A549 (cell line): ENCODE measurements around the gene PPIP5K2. TPM values are rescaled to one million over a fixed set of nuclear protein-coding genes. Genes with fewer than 3 reads are reported as not detected.

Source experiments
- ATAC-seq, 2 experiments: fragments of 200-7000 bp in 1 of 2; fragments of >200 bp in 1 of 2; cut with Nextera tagmentation in 1 of 2; cut with Tn5 transposase in 1 of 2; 3 replicates each; pipeline versions ENCODE4 v1.8.0 to v1.9.1; 2018 to 2020; ENCODE audit warnings: mild to moderate bottlenecking in 1 of 2, moderate library complexity in 1 of 2
- CTCF ChIA-PET: fragments of 300-600 bp; sonication (Branson Sonifier 250); formaldehyde crosslinking; extraction: SDS; loops from one replicate; lab custom pipeline; 2021; ENCODE audit warnings: antibody characterized with exemption, inconsistent platforms; lab: Yijun Ruan, JAX
- POLR2A ChIA-PET: fragments of 350-600 bp; formaldehyde crosslinking; extraction: SDS; loops from one replicate; lab custom pipeline; 2021; ENCODE audit warnings: antibody characterized with exemption, inconsistent platforms; lab: Yijun Ruan, JAX
- DNase-seq, 2 experiments: peaks; one replicate each; pipeline versions ENCODE4 v3.0.0 to v3.0.0-alpha.2; 2011 to 2016; ENCODE audit warnings: low read depth in 1 of 2, low spot score in 1 of 2
- FAIRE-seq: peaks from 2 replicates; lab custom pipeline; 2011; peaks lifted over from hg19 to GRCh38; lab: Jason Lieb, UNC
- H3K27ac ChIP-seq, 2 experiments: fragments of >200 bp; sonication (Bioruptor Twin); formaldehyde crosslinking; 3 replicates each; pipeline ENCODE4 v1.5.1; 2016 to 2017
- H3K4me1 ChIP-seq: fragments of >200 bp; sonication (Bioruptor Twin); formaldehyde crosslinking; 3 replicates; pipeline ENCODE4 v1.6.1; 2016
- H3K4me2 ChIP-seq: fragments of >200 bp; sonication (Bioruptor Twin); formaldehyde crosslinking; 3 replicates; pipeline ENCODE4 v1.6.1; 2016
- H3K4me3 ChIP-seq: fragments of >200 bp; sonication (Bioruptor Twin); formaldehyde crosslinking; 3 replicates; pipeline ENCODE4 v1.5.1; 2016
- H3K9me3 ChIP-seq: fragments of >200 bp; sonication (Bioruptor Twin); formaldehyde crosslinking; 3 replicates; pipeline ENCODE4 v1.6.1; 2016
- EHMT2 ChIP-seq: fragments of 200-600 bp; sonication (generic); IDR thresholded peaks from 2 replicates; pipeline ENCODE4 v1.6.1; 2016; ENCODE audit warnings: antibody characterized with exemption, low read depth, mild to moderate bottlenecking, moderate library complexity
- ELK1 ChIP-seq: fragments of 150-350 bp; IDR thresholded peaks from 2 replicates; pipeline ENCODE4 v1.6.1; 2014; ENCODE audit warnings: low read depth, mild to moderate bottlenecking, low read length
- FOSL2 ChIP-seq, 2 experiments: fragments of 450-650 bp in 1 of 2; fragments of >200 bp in 1 of 2; sonication (Bioruptor Twin) in 1 of 2; formaldehyde crosslinking; IDR thresholded peaks; 2 replicates each; pipeline versions ENCODE4 v1.5.0 to v1.6.1; 2016 to 2020; ENCODE audit warnings: mild to moderate bottlenecking in 1 of 2, moderate library complexity in 1 of 2
- FOXS1 ChIP-seq: fragments of 250-450 bp; sonication (Bioruptor Pico); IDR thresholded peaks from 2 replicates; pipeline ENCODE4 v1.5.0; 2020; ENCODE audit warnings: mild to moderate bottlenecking, moderate library complexity
- HES2 ChIP-seq: fragments of >200 bp; sonication (Bioruptor Twin); formaldehyde crosslinking; IDR thresholded peaks from 2 replicates; pipeline ENCODE4 v1.6.1; 2016
- HEYL ChIP-seq: fragments of 250-450 bp; sonication (Bioruptor Pico); IDR thresholded peaks from 2 replicates; pipeline ENCODE4 v1.8.0; 2021; ENCODE audit warnings: mild to moderate bottlenecking, moderate library complexity
- HOXA7 ChIP-seq: fragments of 250-450 bp; sonication (Bioruptor Pico); IDR thresholded peaks from 2 replicates; pipeline ENCODE4 v1.5.0; 2020; ENCODE audit warnings: mild to moderate bottlenecking, moderate library complexity
- JUN ChIP-seq, 2 experiments: fragments of >200 bp; sonication (Bioruptor Twin); formaldehyde crosslinking; IDR thresholded peaks; 2 replicates in 1 of 2; 3 replicates in 1 of 2; pipeline ENCODE4 v1.6.1; 2016 to 2017
- JUNB ChIP-seq: fragments of >200 bp; sonication (Bioruptor Twin); formaldehyde crosslinking; IDR thresholded peaks from 2 replicates; pipeline ENCODE4 v1.6.1; 2016
- KDM1A ChIP-seq: fragments of 200-600 bp; sonication (generic); IDR thresholded peaks from 2 replicates; pipeline ENCODE4 v1.6.1; 2016; ENCODE audit warnings: low read depth, mild to moderate bottlenecking
- KDM5A ChIP-seq: fragments of 200-600 bp; sonication (generic); IDR thresholded peaks from 2 replicates; pipeline ENCODE4 v1.6.1; 2016; ENCODE audit warnings: antibody characterized with exemption, mild to moderate bottlenecking
- MAX ChIP-seq: IDR thresholded peaks from 2 replicates; pipeline ENCODE4 v1.6.1; 2012
- MAZ ChIP-seq: fragments of 150-350 bp; IDR thresholded peaks from 2 replicates; pipeline ENCODE4 v1.6.1; 2014; ENCODE audit warnings: antibody characterized with exemption, low read depth, low read length, borderline replicate concordance
- MYC ChIP-seq: IDR thresholded peaks from 2 replicates; pipeline ENCODE4 v1.6.1; 2012; ENCODE audit warnings: mild to moderate bottlenecking, inconsistent platforms, low read length, improper control_type of control experiment, borderline replicate concordance
- PHF8 ChIP-seq: fragments of 200-600 bp; sonication (generic); IDR thresholded peaks from 2 replicates; pipeline ENCODE4 v1.6.1; 2016; ENCODE audit warnings: low read depth, mild to moderate bottlenecking, antibody characterized with exemption, moderate library complexity, borderline replicate concordance
- RAD21 ChIP-seq, 2 experiments: fragments of >200 bp in 1 of 2; sonication (Bioruptor Twin) in 1 of 2; formaldehyde crosslinking in 1 of 2; IDR thresholded peaks in 1 of 2; conservative IDR thresholded peaks in 1 of 2; 2 replicates in 1 of 2; 3 replicates in 1 of 2; pipeline ENCODE4 v1.6.1; 2012 to 2018; ENCODE audit warnings: inconsistent platforms in 1 of 2
- RARB ChIP-seq: fragments of 250-450 bp; sonication (Bioruptor Pico); IDR thresholded peaks from 2 replicates; pipeline ENCODE4 v1.8.0; 2021; ENCODE audit warnings: mild to moderate bottlenecking, moderate library complexity
- RCOR1 ChIP-seq: fragments of 150-350 bp; IDR thresholded peaks from 2 replicates; pipeline ENCODE4 v1.6.1; 2014; ENCODE audit warnings: antibody characterized with exemption, low read length, low read depth
- REST ChIP-seq: fragments of 200-600 bp; sonication (generic); IDR thresholded peaks from 2 replicates; pipeline ENCODE4 v1.6.1; 2016; ENCODE audit warnings: antibody characterized with exemption, mild to moderate bottlenecking, moderate library complexity
- RNF2 ChIP-seq: fragments of 200-600 bp; sonication (generic); IDR thresholded peaks from 2 replicates; pipeline ENCODE4 v1.6.1; 2016; ENCODE audit warnings: low read depth, mild to moderate bottlenecking, antibody characterized with exemption, moderate library complexity, borderline replicate concordance
- TP53 ChIP-seq: fragments of 250-450 bp; sonication (Bioruptor Pico); IDR thresholded peaks from 2 replicates; pipeline ENCODE4 v1.5.0; 2021; ENCODE audit warnings: mild to moderate bottlenecking, moderate library complexity
- USF2 ChIP-seq: fragments of 450-650 bp; IDR thresholded peaks from 2 replicates; pipeline ENCODE4 v1.6.1; 2014; ENCODE audit warnings: antibody characterized with exemption
- ZSCAN20 ChIP-seq: fragments of 250-450 bp; sonication (Bioruptor Pico); IDR thresholded peaks from 2 replicates; pipeline ENCODE4 v1.8.0; 2022; ENCODE audit warnings: mild to moderate bottlenecking, moderate library complexity
- WGBS: methylation state at CpG from one replicate; pipeline ENCODE4 v1.1.6; 2017; ENCODE audit errors: missing lambda C conversion rate; 5-methylcytosine and 5-hydroxymethylcytosine counted together
- polyA plus RNA-seq, 4 experiments: library from polyadenylated mRNA; depleted of rRNA in 3 of 4; stranded (reverse); fragments of >200 nt; fragmentation: RNase III in 1 of 4; extraction: RNeasy Plus Mini Kit Qiagen cat#74134 plus additional on column Dnase treatment in 1 of 4; gene quantifications; 2 replicates in 3 of 4; 3 replicates in 1 of 4; pipeline ENCODE4 v1.2.3, GENCODE V29; 2011 to 2017

Gene PPIP5K2
- polyA plus RNA-seq, 2 of the 4 experiments (the other 2 are of a cell fraction), result 21.9 to 61.7 TPM

GRCh38 chr5:103166706-103167105 lies 46.6 kb downstream of the PPIP5K2 start (continued):
- TF ChIP-seq HEYL (CRISPR knock-in tag), result no peak

- H3K4me1 ChIP-seq, result no peaks in the 10 kb centered on the region
- no peaks in the 10 kb centered on the region for H3K9me3 ChIP-seq
- no peak overlapping the region for H3K4me3 ChIP-seq
- DNase-seq (no peak), FAIRE-seq (no peak), ATAC-seq (no peak)
- H3K27ac ChIP-seq, result no peak overlapping the region
- WGBS, result 100% methylated on average over 1 of the region's 1 CpG
- POLR2A ChIA-PET, result no interaction called here
- no peak for TF ChIP-seq ZSCAN20 (CRISPR knock-in tag)
- TF ChIP-seq JUNB, result no peak
- no peak for TF ChIP-seq USF2
- TF ChIP-seq TP53 (CRISPR knock-in tag), result no peak
- no peak for TF ChIP-seq HES2
- no peak for TF ChIP-seq JUN (IDR thresholded peaks at IDR 0.05)
- no peak for TF ChIP-seq MAX
- TF ChIP-seq RCOR1, result no peak
- no peak for TF ChIP-seq RARB
- TF ChIP-seq KDM1A, result no peak
- no peak for TF ChIP-seq FOSL2 (IDR thresholded peaks at IDR 0.05)
- no peak for TF ChIP-seq FOSL2 (CRISPR knock-in tag; IDR thresholded peaks at IDR 0.05)
- no peak for TF ChIP-seq RAD21 (conservative IDR thresholded peaks at IDR 0.05 in 1 of 2, IDR thresholded peaks at IDR 0.05 in 1 of 2)
- TF ChIP-seq HEYL (CRISPR knock-in tag), result no peak
- TF ChIP-seq REST, result no peak
- no peak overlapping the region for H3K4me2 ChIP-seq
- CTCF ChIA-PET, result no interaction called here
Measured at GRCh38 chr5:103174147-103174546, 54.0 kb downstream of the PPIP5K2 start.

GRCh38 chr5:103177543-103177942 lies 57.4 kb downstream of the PPIP5K2 start:
- FAIRE-seq (no peak), ATAC-seq (no peak)
- no peak overlapping the region for H3K4me2 ChIP-seq
- no peaks in the 10 kb centered on the region for H3K9me3 ChIP-seq
- no peak overlapping the region for H3K4me3 ChIP-seq
- no peak overlapping the region for H3K27ac ChIP-seq
- H3K4me1 ChIP-seq, result no peaks in the 10 kb centered on the region
- CTCF ChIA-PET, result interaction anchor here (0.7 to 0.9 kb wide), 2 partner anchors 10 to 38 kb away, joined by 3 to 5 read pairs; no protein-coding TSS in a partner anchor
- 72% methylated on average over 4 of the region's 4 CpGs for WGBS
- TF ChIP-seq PHF8, result no peak
- TF ChIP-seq KDM5A, result no peak
- TF ChIP-seq HOXA7 (CRISPR knock-in tag), result no peak
- TF ChIP-seq EHMT2, result no peak
- TF ChIP-seq FOXS1, result no peak
- no peak for TF ChIP-seq RNF2
- TF ChIP-seq MAZ, result no peak
- TF ChIP-seq MYC, result no peak
- TF ChIP-seq ELK1, result no peak
- TF ChIP-seq, all 56 proteins: peak for 0
- DNase-seq, result no peak
- POLR2A ChIA-PET, result no interaction called here
